ENCODE measurements around the gene TGFBR1.

The TGFBR1 gene

GRCh38 chr9:99137891-99138290 lies 33.0 kb downstream of the TGFBR1 start:
- Histone ChIP-seq H3K27me3 (ENCODE audit: low read length) (no peaks in the 10 kb centered on the region), H3K36me3 (ENCODE audit: low read length) (no peaks in the 10 kb centered on the region), H3K9me2 (replicated peaks; ENCODE audit: insufficient read depth, low read length) (no peaks in the 10 kb centered on the region), H3K9ac (ENCODE audit: low read length) (no peak overlapping the region), H3K4me2 (ENCODE audit: low read depth, low read length, poor library complexity, severe bottlenecking) (no peak overlapping the region), H2AFZ (ENCODE audit: low read depth, low read length, severe bottlenecking) (no peak overlapping the region), H3K27ac (ENCODE audit: low read depth, low read length) (no peak overlapping the region), H4K20me1 (ENCODE audit: low read depth, low read length) (no peaks in the 10 kb centered on the region), H3F3A (ENCODE audit: insufficient read depth) (no peaks in the 10 kb centered on the region), H3K9me3 (ENCODE audit: insufficient read depth, low read length) (no peaks in the 10 kb centered on the region), H3K4me3 (ENCODE audit: insufficient read depth, low read length, poor library complexity, severe bottlenecking) (no peak overlapping the region), H3K79me2 (ENCODE audit: insufficient read depth, low read length) (no peaks in the 10 kb centered on the region)
- no peak for TF ChIP-seq EZH2phosphoT487 (conservative IDR thresholded peaks at IDR 0.05; ENCODE audit: low read length)
- no peak for TF ChIP-seq CTCF (IDR thresholded peaks at IDR 0.05; ENCODE audit: insufficient read depth, low read length, poor library complexity, severe bottlenecking)

- Histone ChIP-seq H3K9me2 (replicated peaks; ENCODE audit: insufficient read depth, low read length) (no peaks in the 10 kb centered on the region), H3K79me2 (ENCODE audit: insufficient read depth, low read length) (no peaks in the 10 kb centered on the region), H3K9me3 (ENCODE audit: insufficient read depth, low read length) (no peaks in the 10 kb centered on the region), H2AFZ (ENCODE audit: low read depth, low read length, severe bottlenecking) (no peak overlapping the region), H4K20me1 (ENCODE audit: low read depth, low read length) (no peaks in the 10 kb centered on the region), H3F3A (ENCODE audit: insufficient read depth) (no peaks in the 10 kb centered on the region), H3K27me3 (ENCODE audit: low read length) (no peaks in the 10 kb centered on the region), H3K27ac (ENCODE audit: low read depth, low read length) (no peak overlapping the region), H3K36me3 (ENCODE audit: low read length) (no peaks in the 10 kb centered on the region), H3K4me2 (ENCODE audit: low read depth, low read length, poor library complexity, severe bottlenecking) (no peak overlapping the region), H3K9ac (ENCODE audit: low read length) (no peak overlapping the region), H3K4me3 (ENCODE audit: insufficient read depth, low read length, poor library complexity, severe bottlenecking) (no peak overlapping the region)
- TF ChIP-seq EZH2phosphoT487 (conservative IDR thresholded peaks at IDR 0.05; ENCODE audit: low read length) (no peak), CTCF (IDR thresholded peaks at IDR 0.05; ENCODE audit: insufficient read depth, low read length, poor library complexity, severe bottlenecking) (no peak)
These were observed 33.7 kb downstream of the TGFBR1 start for GRCh38 chr9:99138424-99139284.

DNA sequence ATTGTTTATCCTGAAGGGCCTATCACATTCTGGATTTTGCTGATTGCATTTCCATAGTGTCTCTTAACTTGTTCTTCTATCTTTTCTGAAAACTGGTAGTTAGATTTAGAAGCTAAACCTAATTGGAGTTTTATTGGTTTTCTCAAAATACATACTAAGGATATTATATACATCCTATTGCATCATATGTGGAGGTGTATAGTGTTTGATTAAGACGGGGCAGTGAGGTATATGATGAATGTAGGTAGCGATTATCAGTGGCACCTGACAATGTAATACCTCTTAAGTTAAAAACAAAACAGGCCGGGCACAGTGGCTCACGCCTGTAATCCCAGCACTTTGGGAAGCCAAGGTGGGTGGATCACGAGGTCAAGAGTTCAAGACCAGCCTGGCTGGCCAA lies 35.0 kb downstream of the TGFBR1 start:
- no peaks in the 10 kb centered on the region for H3K36me3 ChIP-seq (ENCODE audit: low read length)
- no peak overlapping the region for H2AFZ ChIP-seq (ENCODE audit: low read depth, low read length, severe bottlenecking)
- no peak overlapping the region for H3K4me2 ChIP-seq (ENCODE audit: low read depth, low read length, poor library complexity, severe bottlenecking)
- no peak overlapping the region for H3K9ac ChIP-seq (ENCODE audit: low read length)
- H3F3A ChIP-seq (ENCODE audit: insufficient read depth) = no peaks in the 10 kb centered on the region
- H3K4me3 ChIP-seq (ENCODE audit: insufficient read depth, low read length, poor library complexity, severe bottlenecking) = no peak overlapping the region
- H3K27me3 ChIP-seq (ENCODE audit: low read length) = no peaks in the 10 kb centered on the region
- H4K20me1 ChIP-seq (ENCODE audit: low read depth, low read length) = no peaks in the 10 kb centered on the region
- TF ChIP-seq EZH2phosphoT487 (conservative IDR thresholded peaks at IDR 0.05; ENCODE audit: low read length) = no peak
- TF ChIP-seq CTCF (IDR thresholded peaks at IDR 0.05; ENCODE audit: insufficient read depth, low read length, poor library complexity, severe bottlenecking) = no peak
- no peaks in the 10 kb centered on the region for H3K9me2 ChIP-seq (replicated peaks; ENCODE audit: insufficient read depth, low read length)
- H3K9me3 ChIP-seq (ENCODE audit: insufficient read depth, low read length) = no peaks in the 10 kb centered on the region
- H3K27ac ChIP-seq (ENCODE audit: low read depth, low read length) = no peak overlapping the region
- no peaks in the 10 kb centered on the region for H3K79me2 ChIP-seq (ENCODE audit: insufficient read depth, low read length)

Data from SU-DHL-6 (cell line).